Measurements from ENCODE around the gene GPD1L. TPM values are rescaled to one million over a fixed set of nuclear protein-coding genes. Genes with fewer than 3 reads are reported as not detected.

Gene GPD1L
- total and polyA plus RNA-seq, 2 of the 4 experiments (the other 2 are of a cell fraction) = 3.9 to 7.9 TPM

DNA sequence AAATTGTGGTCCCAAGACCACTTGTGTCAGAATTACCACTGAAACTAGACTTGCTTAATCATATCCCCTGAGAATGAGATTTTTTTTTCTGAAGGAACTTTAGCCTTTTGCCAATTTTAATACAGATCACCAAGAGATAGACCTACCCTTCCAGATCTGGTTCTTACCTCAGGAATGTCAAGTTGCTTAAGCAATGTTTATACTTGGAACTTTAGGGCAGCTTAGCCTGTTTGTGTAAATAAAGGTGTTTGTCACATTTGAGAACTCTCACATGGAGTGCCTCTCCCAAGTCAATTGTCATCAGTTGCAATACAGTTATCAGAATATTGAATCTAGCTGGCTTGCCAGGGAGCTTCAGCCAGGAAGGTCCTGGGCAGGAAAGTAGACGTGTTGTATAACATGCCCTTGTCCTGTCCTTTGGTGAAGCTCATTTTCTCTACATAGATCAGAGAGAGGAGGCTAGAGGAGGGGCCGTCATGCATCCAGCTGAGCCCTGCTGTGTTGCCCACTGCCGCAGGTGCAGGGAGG lies 3.9 kb downstream of the GPD1L start:
- Histone ChIP-seq H4K5ac (ENCODE audit: low read depth, low read length) (no peak overlapping the region), H3K27me3 (ENCODE audit: control insufficient read depth, insufficient read depth, low read length) (no peaks in the 10 kb centered on the region), H2BK15ac (ENCODE audit: low read depth, low read length) (no peak overlapping the region), H3K18ac (ENCODE audit: low read depth, low read length) (no peak overlapping the region), H3K4me2 (ENCODE audit: low read depth, low read length) (no peak overlapping the region), H3K9me3 (ENCODE audit: control insufficient read depth, insufficient read depth, low read length) (no peaks in the 10 kb centered on the region), H3K4me1 (ENCODE audit: control insufficient read depth, insufficient read depth, low read length) (peaks cover 9% of the 10 kb centered on the region), H3K9me1 (ENCODE audit: insufficient read depth, low read length) (no peaks in the 10 kb centered on the region), H3K4ac (ENCODE audit: low read depth, low read length) (no peak overlapping the region), H4K20me1 (ENCODE audit: insufficient read depth, low read length) (no peaks in the 10 kb centered on the region), H3K56ac (ENCODE audit: extremely low read depth, insufficient read depth, low read length) (no peak overlapping the region), H3K79me1 (ENCODE audit: low read depth in 1 of 2, low read length in 2 of 2) (peaks cover 0 to 5% of the 10 kb centered on the region in 2 experiments; a peak in 1 of 4 replicates), H3K4me3 (ENCODE audit: insufficient read depth, low read depth, low read length) (no peak overlapping the region), H4K8ac (ENCODE audit: low read depth in 2 of 2, low read length in 2 of 2) (no peak overlapping the region), H3K36me3 (ENCODE audit: control insufficient read depth, insufficient read depth, low read length) (no peaks in the 10 kb centered on the region), H2AK5ac (ENCODE audit: low read depth, low read length) (no peak overlapping the region), H2BK120ac (ENCODE audit: low read depth, low read length) (no peak overlapping the region), H3K14ac (replicated peaks; ENCODE audit: low read depth, low read length) (no peak overlapping the region), H3K23ac (ENCODE audit: low read depth, low read length) (no peak overlapping the region), H4K91ac (ENCODE audit: insufficient read depth, low read depth, low read length) (no peak overlapping the region), H2BK5ac (ENCODE audit: low read depth, low read length, poor library complexity, severe bottlenecking) (no peak overlapping the region), H2BK20ac (ENCODE audit: low read depth, low read length) (no peak overlapping the region), H3K9ac (ENCODE audit: low read depth, low read length) (no peak overlapping the region), H3K27ac (ENCODE audit: insufficient read depth, low read length) (no peak overlapping the region), H2AK9ac (replicated peaks; ENCODE audit: low read depth, low read length, poor library complexity) (no peak overlapping the region), H2AFZ (replicated peaks; ENCODE audit: low read length, poor library complexity) (no peak overlapping the region)
- ChIA-PET CTCF (interaction anchor here (0.6 kb wide), 1 partner anchor 363 kb away, joined by 4 read pairs; no protein-coding TSS in a partner anchor), POLR2A (ENCODE audit: unreplicated experiment) (no interaction called here)
- BruUV-seq (replicated peaks) = no TSS peak
- intact Hi-C loops (cut with micrococcal nuclease) = no loop called here
- WGBS, 2 experiments (ENCODE audit: extremely low coverage in 2 of 2, insufficient read length in 1 of 2) = no CpG with 5 or more reads among the region's 3 CpGs
- in situ Hi-C loops (cut with MboI; ENCODE audit: low sequenced_read_pairs) = no loop called here
- DNase-seq (no peak), ATAC-seq (ENCODE audit: low read depth) (no peak)
- dilution Hi-C loops (cut with HindIII; ENCODE audit: low sequenced_read_pairs, unreplicated experiment) = no loop called here
- no peak for TF ChIP-seq SMC3 (IDR thresholded peaks at IDR 0.05; ENCODE audit: low read depth, low read length)
- TF ChIP-seq, protein P1, sequence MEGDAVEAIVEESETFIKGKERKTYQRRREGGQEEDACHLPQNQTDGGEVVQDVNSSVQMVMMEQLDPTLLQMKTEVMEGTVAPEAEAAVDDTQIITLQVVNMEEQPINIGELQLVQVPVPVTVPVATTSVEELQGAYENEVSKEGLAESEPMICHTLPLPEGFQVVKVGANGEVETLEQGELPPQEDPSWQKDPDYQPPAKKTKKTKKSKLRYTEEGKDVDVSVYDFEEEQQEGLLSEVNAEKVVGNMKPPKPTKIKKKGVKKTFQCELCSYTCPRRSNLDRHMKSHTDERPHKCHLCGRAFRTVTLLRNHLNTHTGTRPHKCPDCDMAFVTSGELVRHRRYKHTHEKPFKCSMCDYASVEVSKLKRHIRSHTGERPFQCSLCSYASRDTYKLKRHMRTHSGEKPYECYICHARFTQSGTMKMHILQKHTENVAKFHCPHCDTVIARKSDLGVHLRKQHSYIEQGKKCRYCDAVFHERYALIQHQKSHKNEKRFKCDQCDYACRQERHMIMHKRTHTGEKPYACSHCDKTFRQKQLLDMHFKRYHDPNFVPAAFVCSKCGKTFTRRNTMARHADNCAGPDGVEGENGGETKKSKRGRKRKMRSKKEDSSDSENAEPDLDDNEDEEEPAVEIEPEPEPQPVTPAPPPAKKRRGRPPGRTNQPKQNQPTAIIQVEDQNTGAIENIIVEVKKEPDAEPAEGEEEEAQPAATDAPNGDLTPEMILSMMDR (conservative IDR thresholded peaks at IDR 0.05; ENCODE audit: low read depth, low read length) = no peak
- no peak for TF ChIP-seq POLR2A (IDR thresholded peaks at IDR 0.05; ENCODE audit: low read depth, low read length)
- TF ChIP-seq RFX5 (IDR thresholded peaks at IDR 0.05; ENCODE audit: low read depth, low read length) = no peak
- no peak for TF ChIP-seq MXI1 (IDR thresholded peaks at IDR 0.05; ENCODE audit: borderline replicate concordance, low read depth, low read length)
- no peak for TF ChIP-seq NFE2L2 (IDR thresholded peaks at IDR 0.05; ENCODE audit: low read depth, low read length)
- TF ChIP-seq CEBPB (IDR thresholded peaks at IDR 0.05; ENCODE audit: low read depth, low read length) = no peak
- TF ChIP-seq, protein P2, sequence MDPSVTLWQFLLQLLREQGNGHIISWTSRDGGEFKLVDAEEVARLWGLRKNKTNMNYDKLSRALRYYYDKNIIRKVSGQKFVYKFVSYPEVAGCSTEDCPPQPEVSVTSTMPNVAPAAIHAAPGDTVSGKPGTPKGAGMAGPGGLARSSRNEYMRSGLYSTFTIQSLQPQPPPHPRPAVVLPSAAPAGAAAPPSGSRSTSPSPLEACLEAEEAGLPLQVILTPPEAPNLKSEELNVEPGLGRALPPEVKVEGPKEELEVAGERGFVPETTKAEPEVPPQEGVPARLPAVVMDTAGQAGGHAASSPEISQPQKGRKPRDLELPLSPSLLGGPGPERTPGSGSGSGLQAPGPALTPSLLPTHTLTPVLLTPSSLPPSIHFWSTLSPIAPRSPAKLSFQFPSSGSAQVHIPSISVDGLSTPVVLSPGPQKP (IDR thresholded peaks at IDR 0.05; ENCODE audit: borderline replicate concordance, low read depth, low read length) = no peak
- TF ChIP-seq RCOR1 (IDR thresholded peaks at IDR 0.05; ENCODE audit: insufficient replicate concordance, low read length) = no peak
- no peak for TF ChIP-seq MAFK (IDR thresholded peaks at IDR 0.05; ENCODE audit: low read depth, low read length)
- TF ChIP-seq BHLHE40 (IDR thresholded peaks at IDR 0.05; ENCODE audit: low read depth, low read length) = no peak
- no peak for TF ChIP-seq FOS (IDR thresholded peaks at IDR 0.05; ENCODE audit: low read depth, low read length)
- no peak for TF ChIP-seq MAZ (IDR thresholded peaks at IDR 0.05; ENCODE audit: borderline replicate concordance, low read depth, low read length)
- no peak for TF ChIP-seq CHD1 (IDR thresholded peaks at IDR 0.05; ENCODE audit: low read depth, low read length)
- no peak for TF ChIP-seq USF2 (IDR thresholded peaks at IDR 0.05; ENCODE audit: low read depth, low read length)
- TF ChIP-seq RAD21 (IDR thresholded peaks at IDR 0.05; ENCODE audit: low read length) = no peak
